Tibial nerve (tissue), 4 donors: ENCODE data around the gene CDKN1C.

Source experiments
- EP300 ChIP-seq, 2 donors: sonication (generic); formaldehyde crosslinking; IDR thresholded peaks; one replicate each; pipeline ENCODE4 v1.6.1; 2017; ENCODE audit warnings: antibody characterized with exemption in 2 of 2, mild to moderate bottlenecking in 1 of 2
- POLR2A ChIP-seq, 2 donors: fragments of 450-650 bp; IDR thresholded peaks; one replicate each; pipeline ENCODE4 v1.6.1; 2017; ENCODE audit warnings: antibody characterized with exemption in 2 of 2, mild to moderate bottlenecking in 2 of 2, moderate library complexity in 2 of 2
- TF ChIP-seq, protein P1 (sequence below), 5 experiments: fragments of 200-600 bp in 3 of 5; fragments of 450-650 bp in 2 of 5; sonication (generic) in 3 of 5; IDR thresholded peaks; one replicate each; pipeline ENCODE4 v1.5.1; 2016 to 2019; ENCODE audit warnings: antibody characterized with exemption in 5 of 5, mild to moderate bottlenecking in 3 of 5, moderate library complexity in 2 of 5

- TF ChIP-seq, protein P1, sequence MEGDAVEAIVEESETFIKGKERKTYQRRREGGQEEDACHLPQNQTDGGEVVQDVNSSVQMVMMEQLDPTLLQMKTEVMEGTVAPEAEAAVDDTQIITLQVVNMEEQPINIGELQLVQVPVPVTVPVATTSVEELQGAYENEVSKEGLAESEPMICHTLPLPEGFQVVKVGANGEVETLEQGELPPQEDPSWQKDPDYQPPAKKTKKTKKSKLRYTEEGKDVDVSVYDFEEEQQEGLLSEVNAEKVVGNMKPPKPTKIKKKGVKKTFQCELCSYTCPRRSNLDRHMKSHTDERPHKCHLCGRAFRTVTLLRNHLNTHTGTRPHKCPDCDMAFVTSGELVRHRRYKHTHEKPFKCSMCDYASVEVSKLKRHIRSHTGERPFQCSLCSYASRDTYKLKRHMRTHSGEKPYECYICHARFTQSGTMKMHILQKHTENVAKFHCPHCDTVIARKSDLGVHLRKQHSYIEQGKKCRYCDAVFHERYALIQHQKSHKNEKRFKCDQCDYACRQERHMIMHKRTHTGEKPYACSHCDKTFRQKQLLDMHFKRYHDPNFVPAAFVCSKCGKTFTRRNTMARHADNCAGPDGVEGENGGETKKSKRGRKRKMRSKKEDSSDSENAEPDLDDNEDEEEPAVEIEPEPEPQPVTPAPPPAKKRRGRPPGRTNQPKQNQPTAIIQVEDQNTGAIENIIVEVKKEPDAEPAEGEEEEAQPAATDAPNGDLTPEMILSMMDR (IDR thresholded peaks at IDR 0.05): no peak
- TF ChIP-seq EP300 (IDR thresholded peaks at IDR 0.05): no peak
- TF ChIP-seq POLR2A (IDR thresholded peaks at IDR 0.05): no peak
Observed at GRCh38 chr11:2923446-2924375, 38.1 kb upstream of the CDKN1C start.
